LNCaP clone FGC (cell line): ENCODE measurements around the gene FAH.
"Not testable (repeated sequence)": the region's sequence is repeated elsewhere in the genome, so short reads cannot be mapped to it uniquely, and the experiment has no call there.

Experiments
- DNase-seq: peaks from one replicate; pipeline ENCODE4 v3.0.0-alpha.2; 2011; ENCODE audit warnings: low read depth
- H3K4me3 ChIP-seq: 2 replicates; pipeline ENCODE4 v1.5.1; 2011; ENCODE audit warnings: mild to moderate bottlenecking, low read depth, low read length, control low read depth
- CTCF ChIP-seq: IDR thresholded peaks from 2 replicates; pipeline ENCODE4 v1.5.1; 2012; ENCODE audit warnings: mild to moderate bottlenecking; ENCODE audit not compliant: control insufficient read depth, insufficient read depth; ENCODE audit errors: extremely low read depth

Gene FAH

GRCh38 chr15:80155001-80155377 is 2.2 kb downstream of the FAH start:
- DNase-seq, result no peak
- no peak overlapping the region for H3K4me3 ChIP-seq
- TF ChIP-seq CTCF, result no peak

GRCh38 chr15:80155378-80156175 is 2.8 kb downstream of the FAH start:
- not testable (repeated sequence) for DNase-seq, H3K4me3 ChIP-seq

DNA sequence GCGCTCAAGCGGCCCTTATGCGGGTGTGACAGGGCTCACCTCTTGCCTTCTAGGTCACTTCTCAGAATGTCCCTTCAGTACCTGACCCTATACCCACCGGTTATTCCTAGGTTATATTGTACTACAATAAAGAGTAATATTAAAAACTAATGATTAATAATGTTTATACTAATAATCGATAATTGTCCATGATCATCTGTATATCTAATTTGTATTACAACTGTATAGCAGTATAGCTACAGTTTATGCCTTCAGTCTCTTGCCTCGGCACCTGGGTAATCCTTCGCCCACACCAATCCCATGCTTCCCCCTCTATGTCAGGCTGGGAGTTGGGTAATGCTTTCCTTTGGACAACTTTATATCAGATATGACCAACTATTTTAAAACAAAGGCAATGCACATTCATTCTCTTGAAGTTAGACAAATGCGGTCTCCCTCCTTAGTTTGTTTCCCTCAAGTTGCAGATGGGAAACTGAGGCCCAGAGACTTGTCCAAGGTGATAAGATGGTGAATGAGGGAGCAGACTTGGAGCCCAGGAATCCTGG is 3.4 kb downstream of the FAH start:
- TF ChIP-seq CTCF, result no peak
- no peak for DNase-seq
- no peak overlapping the region for H3K4me3 ChIP-seq

- H3K4me3 ChIP-seq, result no peak overlapping the region
- TF ChIP-seq CTCF, result no peak
- no peak for DNase-seq
Measured at GRCh38 chr15:80157215-80157614, 4.4 kb downstream of the FAH start.

- H3K4me3 ChIP-seq, result no peak overlapping the region
- no peak for DNase-seq
- no peak for TF ChIP-seq CTCF
Measured at GRCh38 chr15:80159301-80159700, 6.5 kb downstream of the FAH start.

DNA sequence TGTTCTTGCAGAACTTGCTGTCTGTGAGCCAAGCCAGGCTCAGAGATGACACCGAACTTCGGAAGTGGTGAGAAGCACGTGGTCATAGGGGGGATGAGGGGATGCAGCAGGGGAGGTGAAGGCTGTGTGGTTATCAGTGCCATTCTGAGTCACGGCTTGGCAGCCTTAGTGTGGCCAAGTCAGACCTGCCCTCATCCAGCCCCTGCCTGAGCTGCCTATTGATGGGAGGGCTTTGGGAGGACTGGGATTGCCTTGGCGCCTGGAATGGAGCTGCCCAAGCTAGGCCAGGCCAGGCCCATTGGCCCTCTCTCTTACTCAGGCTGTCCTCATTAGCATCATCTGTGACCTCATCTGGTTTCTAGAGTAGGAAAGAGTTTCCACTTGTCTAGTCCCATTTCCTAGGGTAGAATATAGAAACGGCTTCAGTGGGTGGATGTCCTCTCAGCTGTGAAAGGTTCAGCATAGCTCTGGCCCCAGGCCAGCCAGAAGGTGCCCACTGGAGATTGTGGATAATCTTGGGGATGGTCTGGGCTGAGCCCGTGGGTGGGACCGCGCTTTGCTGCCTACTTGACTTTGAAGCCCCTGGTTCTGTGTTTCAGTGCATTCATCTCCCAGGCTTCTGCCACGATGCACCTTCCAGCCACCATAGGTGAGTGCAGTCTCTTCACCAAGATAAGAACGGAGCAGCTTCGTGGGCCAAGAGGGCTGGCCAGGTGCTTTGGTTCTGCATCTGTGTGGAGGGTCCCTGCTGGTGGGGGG is 7.2 kb downstream of the FAH start:
- TF ChIP-seq CTCF, result no peak
- no peak for DNase-seq
- no peak overlapping the region for H3K4me3 ChIP-seq

DNA sequence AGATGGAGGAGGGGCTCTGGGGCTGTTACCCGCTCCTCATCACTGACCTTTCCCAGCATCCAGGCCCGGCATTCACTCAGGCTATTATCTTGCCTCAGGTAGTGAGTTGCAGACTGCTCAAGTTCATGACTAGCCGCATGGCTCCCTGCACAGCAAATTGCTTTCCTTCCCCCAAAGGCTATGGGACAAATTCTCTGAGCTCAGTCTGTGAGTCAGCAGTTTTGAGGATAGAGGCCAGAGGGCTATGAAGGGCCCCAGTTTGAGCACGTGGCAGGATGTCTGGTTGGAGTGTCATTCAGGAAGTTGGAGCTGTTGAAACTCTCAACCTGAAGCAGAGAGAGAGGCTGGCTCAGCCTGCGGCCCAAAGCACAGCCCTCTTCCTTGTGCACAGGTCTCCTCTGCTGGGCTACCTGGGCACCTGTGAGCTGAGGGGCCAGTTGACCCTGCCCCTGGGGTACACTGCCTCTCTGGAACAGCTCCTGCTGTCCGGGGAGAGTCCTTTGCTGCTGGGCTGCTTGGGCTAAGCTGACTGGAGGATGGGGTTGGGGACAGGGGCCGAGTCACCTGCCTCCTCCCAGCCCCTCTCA is 7.9 kb downstream of the FAH start:
- TF ChIP-seq CTCF, result no peak
- DNase-seq, result no peak
- no peak overlapping the region for H3K4me3 ChIP-seq
